RWPE2 (cell line): Measurements from ENCODE around the gene ENPP7.

Experiments
- ATAC-seq: fragments of 200-7000 bp; cut with Tn5 transposase; 3 replicates; pipeline ENCODE4 v1.9.1; 2021; ENCODE audit warnings: low read depth
- DNase-seq: peaks from one replicate; pipeline ENCODE4 v3.0.0-alpha.2; 2020; ENCODE audit warnings: low spot score
- H3K27ac ChIP-seq: fragments of 450-650 bp; 2 replicates; pipeline ENCODE4 v1.5.1; 2017; ENCODE audit warnings: mild to moderate bottlenecking; ENCODE audit not compliant: poor library complexity, severe bottlenecking
- H3K27me3 ChIP-seq: fragments of 250-450 bp; sonication (Bioruptor Pico); 2 replicates; pipeline ENCODE4 v1.5.1; 2021; ENCODE audit warnings: mild to moderate bottlenecking, moderate library complexity; ENCODE audit not compliant: insufficient read depth, poor library complexity, severe bottlenecking
- H3K36me3 ChIP-seq: fragments of 250-450 bp; sonication (Bioruptor Pico); 2 replicates; pipeline ENCODE4 v1.5.1; 2020; ENCODE audit warnings: low read depth, mild to moderate bottlenecking, moderate library complexity
- H3K4me1 ChIP-seq: fragments of 250-450 bp; sonication (Bioruptor Pico); 2 replicates; pipeline ENCODE4 v1.5.1; 2021; ENCODE audit warnings: mild to moderate bottlenecking, moderate library complexity; ENCODE audit not compliant: insufficient read depth, poor library complexity, severe bottlenecking
- H3K4me3 ChIP-seq: fragments of 250-450 bp; sonication (Bioruptor Pico); 2 replicates; pipeline ENCODE4 v1.5.1; 2021; ENCODE audit warnings: mild to moderate bottlenecking, moderate library complexity; ENCODE audit not compliant: severe bottlenecking
- H3K9me3 ChIP-seq: fragments of 250-450 bp; sonication (Bioruptor Pico); 2 replicates; pipeline ENCODE4 v1.5.1; 2021; ENCODE audit warnings: mild to moderate bottlenecking, moderate library complexity; ENCODE audit not compliant: severe bottlenecking
- TF ChIP-seq, protein P1 (sequence below): fragments of 450-650 bp; IDR thresholded peaks from one replicate; pipeline ENCODE4 v1.5.1; 2017; ENCODE audit warnings: mild to moderate bottlenecking, moderate library complexity; ENCODE audit not compliant: poor library complexity, severe bottlenecking

The ENPP7 gene

GRCh38 chr17:79684132-79684985 is 46.4 kb upstream of the ENPP7 start:
- H3K4me3 ChIP-seq: no peak overlapping the region
- no peaks in the 10 kb centered on the region for H3K9me3 ChIP-seq
- no peaks in the 10 kb centered on the region for H3K36me3 ChIP-seq
- H3K4me1 ChIP-seq: no peaks in the 10 kb centered on the region
- TF ChIP-seq, protein P1, sequence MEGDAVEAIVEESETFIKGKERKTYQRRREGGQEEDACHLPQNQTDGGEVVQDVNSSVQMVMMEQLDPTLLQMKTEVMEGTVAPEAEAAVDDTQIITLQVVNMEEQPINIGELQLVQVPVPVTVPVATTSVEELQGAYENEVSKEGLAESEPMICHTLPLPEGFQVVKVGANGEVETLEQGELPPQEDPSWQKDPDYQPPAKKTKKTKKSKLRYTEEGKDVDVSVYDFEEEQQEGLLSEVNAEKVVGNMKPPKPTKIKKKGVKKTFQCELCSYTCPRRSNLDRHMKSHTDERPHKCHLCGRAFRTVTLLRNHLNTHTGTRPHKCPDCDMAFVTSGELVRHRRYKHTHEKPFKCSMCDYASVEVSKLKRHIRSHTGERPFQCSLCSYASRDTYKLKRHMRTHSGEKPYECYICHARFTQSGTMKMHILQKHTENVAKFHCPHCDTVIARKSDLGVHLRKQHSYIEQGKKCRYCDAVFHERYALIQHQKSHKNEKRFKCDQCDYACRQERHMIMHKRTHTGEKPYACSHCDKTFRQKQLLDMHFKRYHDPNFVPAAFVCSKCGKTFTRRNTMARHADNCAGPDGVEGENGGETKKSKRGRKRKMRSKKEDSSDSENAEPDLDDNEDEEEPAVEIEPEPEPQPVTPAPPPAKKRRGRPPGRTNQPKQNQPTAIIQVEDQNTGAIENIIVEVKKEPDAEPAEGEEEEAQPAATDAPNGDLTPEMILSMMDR: no peak
- no peak for ATAC-seq
- no peak overlapping the region for H3K27ac ChIP-seq
- H3K27me3 ChIP-seq: peaks cover 44% of the 10 kb centered on the region
- peak; percentile 59 for DNase-seq

DNA sequence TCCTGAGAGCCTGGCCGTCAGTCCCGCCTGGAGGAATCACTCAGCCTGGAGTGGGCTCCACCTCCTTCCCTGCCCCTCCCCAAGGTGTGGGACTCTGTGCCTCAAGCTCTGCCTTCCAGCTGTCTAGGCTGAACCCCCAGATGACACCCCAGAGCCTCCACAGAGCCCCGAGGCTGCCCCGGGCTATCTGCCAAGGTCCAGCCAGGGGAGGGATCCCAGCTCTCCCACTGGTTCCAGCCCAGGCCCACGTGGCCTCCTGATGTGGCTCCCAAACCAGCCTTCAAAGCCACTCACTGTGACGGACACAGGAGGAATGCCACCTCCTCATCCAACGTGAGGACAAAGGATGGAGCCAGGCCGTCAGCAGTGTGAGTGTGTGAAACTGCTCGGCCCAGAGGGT is 45.6 kb upstream of the ENPP7 start:
- TF ChIP-seq, protein P1: no peak
- peaks cover 47% of the 10 kb centered on the region for H3K27me3 ChIP-seq

GRCh38 chr17:79686476-79686875 is 44.3 kb upstream of the ENPP7 start:
- Histone ChIP-seq H3K9me3 (no peaks in the 10 kb centered on the region), H3K4me1 (no peaks in the 10 kb centered on the region), H3K27me3 (peaks cover 41% of the 10 kb centered on the region), H3K36me3 (no peaks in the 10 kb centered on the region), H3K27ac (no peak overlapping the region), H3K4me3 (no peak overlapping the region)
- TF ChIP-seq, protein P1: no peak
- DNase-seq: no peak
- ATAC-seq: no peak

More for the DNA sequence above, 45.6 kb upstream of the ENPP7 start:
- DNase-seq (no peak), ATAC-seq (no peak)
- no peak overlapping the region for H3K4me3 ChIP-seq
- H3K4me1 ChIP-seq: no peaks in the 10 kb centered on the region
- H3K27ac ChIP-seq: no peak overlapping the region
- no peaks in the 10 kb centered on the region for H3K36me3 ChIP-seq
- H3K9me3 ChIP-seq: no peaks in the 10 kb centered on the region

DNA sequence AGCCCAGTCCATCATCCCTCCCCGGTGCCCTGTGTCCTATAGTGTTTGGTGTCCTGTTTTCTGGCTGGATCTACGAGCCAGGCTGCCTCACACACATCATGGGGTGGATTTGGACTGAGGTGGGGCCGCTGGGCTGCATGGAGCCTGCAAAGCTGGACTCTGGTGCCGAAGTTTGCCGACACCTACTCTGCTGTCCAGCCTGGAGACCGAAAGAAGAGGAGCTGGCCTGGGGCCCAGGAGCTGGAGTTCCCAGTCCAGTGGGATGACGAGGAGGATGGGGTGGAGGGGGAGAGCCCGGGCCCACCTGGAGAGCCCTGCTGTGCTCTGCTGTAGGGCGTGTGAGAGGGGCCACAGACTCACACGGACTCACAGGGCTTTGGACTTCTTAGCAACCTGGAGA is 40.3 kb upstream of the ENPP7 start:
- H3K4me3 ChIP-seq: no peak overlapping the region
- TF ChIP-seq, protein P1: no peak
- H3K27ac ChIP-seq: no peak overlapping the region
- ATAC-seq (no peak), DNase-seq (no peak)
- H3K9me3 ChIP-seq: no peaks in the 10 kb centered on the region
- H3K36me3 ChIP-seq: no peaks in the 10 kb centered on the region
- peaks cover 27% of the 10 kb centered on the region for H3K27me3 ChIP-seq
- H3K4me1 ChIP-seq: no peaks in the 10 kb centered on the region
